Liver (tissue), 9 donors: ENCODE measurements around the gene HSPBAP1. TPM values are rescaled to one million over a fixed set of nuclear protein-coding genes. Genes with fewer than 3 reads are reported as not detected.

Experiments used
- DNase-seq: peaks from one replicate; pipeline ENCODE4 v3.0.0-alpha.2; 2017; ENCODE audit warnings: low spot score
- H3K27ac ChIP-seq, 2 donors: one replicate each; pipeline ENCODE4 v1.7.0; 2013; ENCODE audit warnings: inconsistent platforms in 2 of 2, low read length in 2 of 2, control low read depth in 1 of 2, low read depth in 1 of 2, mild to moderate bottlenecking in 1 of 2
- H3K27me3 ChIP-seq, 4 donors: one replicate each; pipeline versions ENCODE4 v1.6.1 to v1.7.0; 2013; ENCODE audit warnings: low read length in 3 of 4, inconsistent platforms in 1 of 4, mild to moderate bottlenecking in 1 of 4, moderate library complexity in 1 of 4; ENCODE audit not compliant: control insufficient read depth in 4 of 4, insufficient read depth in 4 of 4
- H3K36me3 ChIP-seq, 4 donors: one replicate each; pipeline versions ENCODE4 v1.6.1 to v1.7.0; 2013; ENCODE audit warnings: low read length in 3 of 4, mild to moderate bottlenecking in 3 of 4, low read depth in 1 of 4, moderate library complexity in 1 of 4; ENCODE audit not compliant: control insufficient read depth in 4 of 4, insufficient read depth in 3 of 4
- H3K4me1 ChIP-seq, 4 donors: one replicate each; pipeline versions ENCODE4 v1.6.1 to v1.7.0; 2013; ENCODE audit warnings: low read length in 3 of 4, mild to moderate bottlenecking in 3 of 4, moderate library complexity in 1 of 4; ENCODE audit not compliant: control insufficient read depth in 4 of 4, insufficient read depth in 4 of 4
- H3K4me3 ChIP-seq, 3 donors: one replicate each; pipeline versions ENCODE4 v1.6.1 to v1.7.0; 2013; ENCODE audit warnings: low read length in 3 of 3, control low read depth in 1 of 3, low read depth in 1 of 3, mild to moderate bottlenecking in 1 of 3
- H3K9ac ChIP-seq, 2 donors: one replicate each; pipeline ENCODE4 v1.7.0; 2013; ENCODE audit warnings: low read length in 2 of 2, mild to moderate bottlenecking in 2 of 2, moderate library complexity in 2 of 2, control low read depth in 1 of 2, low read depth in 1 of 2
- H3K9me3 ChIP-seq, 4 donors: one replicate each; pipeline versions ENCODE4 v1.6.1 to v1.7.0; 2013; ENCODE audit warnings: low read length in 3 of 4; ENCODE audit not compliant: control insufficient read depth in 4 of 4
- CTCF ChIP-seq: fragments of 150-350 bp; IDR thresholded peaks from 2 replicates; pipeline ENCODE4 v1.5.1; 2017; ENCODE audit warnings: improper control_type of control experiment, low read depth, low read length; ENCODE audit not compliant: missing input control
- EGR1 ChIP-seq, 2 donors: IDR thresholded peaks; 2 replicates each; pipeline ENCODE4 v1.6.1; 2016 to 2018; ENCODE audit warnings: antibody characterized with exemption in 2 of 2, low read depth in 2 of 2
- GABPA ChIP-seq, 2 donors: IDR thresholded peaks in 1 of 2; conservative IDR thresholded peaks in 1 of 2; 2 replicates each; pipeline ENCODE4 v1.6.1; 2016; ENCODE audit warnings: antibody characterized with exemption in 2 of 2, mild to moderate bottlenecking in 1 of 2, moderate library complexity in 1 of 2
- HNF4A ChIP-seq, 2 donors: conservative IDR thresholded peaks; 2 replicates each; pipeline ENCODE4 v1.6.1; 2016; ENCODE audit warnings: antibody characterized with exemption in 2 of 2, mild to moderate bottlenecking in 2 of 2
- HNF4G ChIP-seq: IDR thresholded peaks from 2 replicates; pipeline ENCODE4 v1.6.1; 2016; ENCODE audit warnings: antibody characterized with exemption
- JUND ChIP-seq, 2 donors: IDR thresholded peaks; 2 replicates each; pipeline ENCODE4 v1.6.1; 2016; ENCODE audit warnings: antibody characterized with exemption in 2 of 2
- MAX ChIP-seq: IDR thresholded peaks from 2 replicates; pipeline ENCODE4 v1.6.1; 2016; ENCODE audit warnings: antibody characterized with exemption
- NR2F2 ChIP-seq: IDR thresholded peaks from 2 replicates; pipeline ENCODE4 v1.6.1; 2016; ENCODE audit warnings: antibody characterized with exemption
- RAD21 ChIP-seq, 2 donors: IDR thresholded peaks; 2 replicates each; pipeline ENCODE4 v1.6.1; 2016; ENCODE audit warnings: antibody characterized with exemption in 2 of 2, mild to moderate bottlenecking in 2 of 2
- SP1 ChIP-seq: IDR thresholded peaks from 2 replicates; pipeline ENCODE4 v1.6.1; 2018; ENCODE audit warnings: antibody characterized with exemption, mild to moderate bottlenecking
- TAF1 ChIP-seq: conservative IDR thresholded peaks from 2 replicates; pipeline ENCODE4 v1.6.1; 2016; ENCODE audit warnings: antibody characterized with exemption, mild to moderate bottlenecking
- YY1 ChIP-seq: IDR thresholded peaks from 2 replicates; pipeline ENCODE4 v1.6.1; 2016; ENCODE audit warnings: antibody characterized with exemption, mild to moderate bottlenecking
- WGBS: extraction: QIAGEN DNeasy Blood & Tissue Kit; methylation state at CpG from one replicate; pipeline ENCODE4 v1.1.7; 2013; 5-methylcytosine and 5-hydroxymethylcytosine counted together
- polyA plus RNA-seq, 2 donors: library from polyadenylated mRNA; stranded (reverse) in 1 of 2; unstranded in 1 of 2; fragments of 200-250 nt in 1 of 2; fragments of >200 nt in 1 of 2; fragmentation: Nextera tagmentation in 1 of 2; extraction: Ambion mirVana in 1 of 2; gene quantifications; one replicate each; pipeline versions ENCODE4 v1.2.1 to v1.2.3, GENCODE V29; 2013 to 2015
- total RNA-seq, 2 donors: library from RNA; depleted of rRNA; stranded (reverse); fragments of >200 nt; gene quantifications; one replicate each; pipeline ENCODE4 v1.2.3, GENCODE V29; 2014
- TF ChIP-seq, protein P1 (sequence below): IDR thresholded peaks from 2 replicates; pipeline ENCODE4 v1.6.1; 2016; ENCODE audit warnings: antibody characterized with exemption, mild to moderate bottlenecking
- TF ChIP-seq, protein P2 (sequence below): IDR thresholded peaks from 2 replicates; pipeline ENCODE4 v1.6.1; 2016; ENCODE audit warnings: antibody characterized with exemption
- TF ChIP-seq, protein P3 (sequence below): IDR thresholded peaks from 2 replicates; pipeline ENCODE4 v1.6.1; 2016; ENCODE audit warnings: antibody characterized with exemption
- donor health status: healthy.
- donor health status: healthy.
- donor health status: healthy.
- donor health status: healthy.
- donor health status: healthy.

The HSPBAP1 gene
- total and polyA plus RNA-seq, 4 donors, result 2.2 to 5.3 (median 3.9) TPM

DNA sequence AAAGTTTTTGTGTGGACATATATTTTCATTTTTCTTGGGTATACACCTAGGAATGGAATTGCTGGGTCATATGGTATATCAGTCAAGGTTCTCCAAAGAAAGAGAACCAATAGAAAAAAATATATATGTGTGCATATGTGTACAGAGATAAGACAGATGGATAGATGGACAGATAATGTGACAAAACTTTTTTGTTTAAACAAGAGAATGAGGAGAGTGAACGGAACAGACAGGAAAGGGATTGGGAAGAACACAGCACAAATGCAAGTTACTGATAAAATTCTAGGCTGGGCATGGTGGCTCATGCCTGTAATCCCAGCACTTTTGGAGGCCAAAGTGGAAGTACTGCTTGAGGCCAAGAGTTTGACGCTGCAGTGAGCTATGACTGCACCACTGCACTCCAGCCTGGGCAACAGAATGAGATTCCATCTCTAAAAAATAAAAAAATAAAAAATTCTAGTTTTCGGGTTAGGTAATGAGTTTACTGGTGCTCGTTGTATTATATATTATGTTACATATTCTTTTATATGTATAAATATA lies 50.0 kb downstream of the HSPBAP1 start:
- TF ChIP-seq HNF4A (conservative IDR thresholded peaks at IDR 0.05) (no peak), RAD21 (IDR thresholded peaks at IDR 0.05) (no peak), MAX (no peak), TAF1 (no peak), EGR1 (IDR thresholded peaks at IDR 0.05; ENCODE audit: low read depth in 2 of 2) (no peak), HNF4G (no peak), YY1 (no peak)
- TF ChIP-seq, protein P1, sequence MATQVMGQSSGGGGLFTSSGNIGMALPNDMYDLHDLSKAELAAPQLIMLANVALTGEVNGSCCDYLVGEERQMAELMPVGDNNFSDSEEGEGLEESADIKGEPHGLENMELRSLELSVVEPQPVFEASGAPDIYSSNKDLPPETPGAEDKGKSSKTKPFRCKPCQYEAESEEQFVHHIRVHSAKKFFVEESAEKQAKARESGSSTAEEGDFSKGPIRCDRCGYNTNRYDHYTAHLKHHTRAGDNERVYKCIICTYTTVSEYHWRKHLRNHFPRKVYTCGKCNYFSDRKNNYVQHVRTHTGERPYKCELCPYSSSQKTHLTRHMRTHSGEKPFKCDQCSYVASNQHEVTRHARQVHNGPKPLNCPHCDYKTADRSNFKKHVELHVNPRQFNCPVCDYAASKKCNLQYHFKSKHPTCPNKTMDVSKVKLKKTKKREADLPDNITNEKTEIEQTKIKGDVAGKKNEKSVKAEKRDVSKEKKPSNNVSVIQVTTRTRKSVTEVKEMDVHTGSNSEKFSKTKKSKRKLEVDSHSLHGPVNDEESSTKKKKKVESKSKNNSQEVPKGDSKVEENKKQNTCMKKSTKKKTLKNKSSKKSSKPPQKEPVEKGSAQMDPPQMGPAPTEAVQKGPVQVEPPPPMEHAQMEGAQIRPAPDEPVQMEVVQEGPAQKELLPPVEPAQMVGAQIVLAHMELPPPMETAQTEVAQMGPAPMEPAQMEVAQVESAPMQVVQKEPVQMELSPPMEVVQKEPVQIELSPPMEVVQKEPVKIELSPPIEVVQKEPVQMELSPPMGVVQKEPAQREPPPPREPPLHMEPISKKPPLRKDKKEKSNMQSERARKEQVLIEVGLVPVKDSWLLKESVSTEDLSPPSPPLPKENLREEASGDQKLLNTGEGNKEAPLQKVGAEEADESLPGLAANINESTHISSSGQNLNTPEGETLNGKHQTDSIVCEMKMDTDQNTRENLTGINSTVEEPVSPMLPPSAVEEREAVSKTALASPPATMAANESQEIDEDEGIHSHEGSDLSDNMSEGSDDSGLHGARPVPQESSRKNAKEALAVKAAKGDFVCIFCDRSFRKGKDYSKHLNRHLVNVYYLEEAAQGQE, result no peak
- TF ChIP-seq, protein P2, sequence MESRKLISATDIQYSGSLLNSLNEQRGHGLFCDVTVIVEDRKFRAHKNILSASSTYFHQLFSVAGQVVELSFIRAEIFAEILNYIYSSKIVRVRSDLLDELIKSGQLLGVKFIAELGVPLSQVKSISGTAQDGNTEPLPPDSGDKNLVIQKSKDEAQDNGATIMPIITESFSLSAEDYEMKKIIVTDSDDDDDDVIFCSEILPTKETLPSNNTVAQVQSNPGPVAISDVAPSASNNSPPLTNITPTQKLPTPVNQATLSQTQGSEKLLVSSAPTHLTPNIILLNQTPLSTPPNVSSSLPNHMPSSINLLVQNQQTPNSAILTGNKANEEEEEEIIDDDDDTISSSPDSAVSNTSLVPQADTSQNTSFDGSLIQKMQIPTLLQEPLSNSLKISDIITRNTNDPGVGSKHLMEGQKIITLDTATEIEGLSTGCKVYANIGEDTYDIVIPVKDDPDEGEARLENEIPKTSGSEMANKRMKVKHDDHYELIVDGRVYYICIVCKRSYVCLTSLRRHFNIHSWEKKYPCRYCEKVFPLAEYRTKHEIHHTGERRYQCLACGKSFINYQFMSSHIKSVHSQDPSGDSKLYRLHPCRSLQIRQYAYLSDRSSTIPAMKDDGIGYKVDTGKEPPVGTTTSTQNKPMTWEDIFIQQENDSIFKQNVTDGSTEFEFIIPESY, result no peak
- Histone ChIP-seq H3K9ac (no peak overlapping the region), H3K27ac (no peak overlapping the region), H3K9me3 (no peaks in the 10 kb centered on the region), H3K36me3 (peaks cover 0 to 15% (median 5%) of the 10 kb centered on the region in 4 donors), H3K4me3 (no peak overlapping the region), H3K4me1 (no peaks in the 10 kb centered on the region), H3K27me3 (no peaks in the 10 kb centered on the region)
- 99% methylated on average over 4 of the region's 4 CpGs for WGBS
- DNase-seq, result no peak

- Histone ChIP-seq H3K27me3 (no peaks in the 10 kb centered on the region), H3K27ac (no peak overlapping the region), H3K9ac (no peak overlapping the region), H3K9me3 (no peaks in the 10 kb centered on the region), H3K36me3 (peaks cover 0 to 15% (median 5%) of the 10 kb centered on the region in 4 donors), H3K4me1 (no peaks in the 10 kb centered on the region), H3K4me3 (no peak overlapping the region)
- DNase-seq, result no peak
- TF ChIP-seq, protein P1, result no peak
- TF ChIP-seq, protein P3, sequence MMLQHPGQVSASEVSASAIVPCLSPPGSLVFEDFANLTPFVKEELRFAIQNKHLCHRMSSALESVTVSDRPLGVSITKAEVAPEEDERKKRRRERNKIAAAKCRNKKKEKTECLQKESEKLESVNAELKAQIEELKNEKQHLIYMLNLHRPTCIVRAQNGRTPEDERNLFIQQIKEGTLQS, result no peak
- TF ChIP-seq, protein P2, result no peak
- TF ChIP-seq JUND (IDR thresholded peaks at IDR 0.05) (no peak), EGR1 (IDR thresholded peaks at IDR 0.05; ENCODE audit: low read depth in 2 of 2) (no peak), GABPA (IDR thresholded peaks at IDR 0.05 in 1 of 2, conservative IDR thresholded peaks at IDR 0.05 in 1 of 2) (no peak), RAD21 (IDR thresholded peaks at IDR 0.05) (no peak), TAF1 (no peak), CTCF (no peak), SP1 (no peak), NR2F2 (no peak), HNF4A (conservative IDR thresholded peaks at IDR 0.05) (no peak)
Measured at GRCh38 chr3:122742234-122742633, 51.4 kb downstream of the HSPBAP1 start.
